IPS-NIHi7 (cell line): ENCODE measurements around the gene FEV.
"Not testable (repeated sequence)": the region's sequence is repeated elsewhere in the genome, so short reads cannot be mapped to it uniquely, and the experiment has no call there.

ENCODE experiments used
- DNase-seq: peaks from one replicate; pipeline ENCODE4 v3.0.0; 2012; ENCODE audit warnings: mixed read lengths; ENCODE audit errors: extremely low spot score

Gene FEV

GRCh38 chr2:218944759-218945404 lies 40.1 kb downstream of the FEV start:
- no peak for DNase-seq

- not testable (repeated sequence) for DNase-seq
Observed at GRCh38 chr2:218931751-218932150, 53.2 kb downstream of the FEV start.
